GM12872 (cell line): ENCODE data around the gene C1orf53.

Experiments
- TF ChIP-seq, protein P1 (sequence below): IDR thresholded peaks from 3 replicates; pipeline ENCODE4 v1.5.1; 2011; ENCODE audit warnings: low read depth, mild to moderate bottlenecking, low read length, moderate library complexity; ENCODE audit not compliant: insufficient read depth

Gene C1orf53

DNA sequence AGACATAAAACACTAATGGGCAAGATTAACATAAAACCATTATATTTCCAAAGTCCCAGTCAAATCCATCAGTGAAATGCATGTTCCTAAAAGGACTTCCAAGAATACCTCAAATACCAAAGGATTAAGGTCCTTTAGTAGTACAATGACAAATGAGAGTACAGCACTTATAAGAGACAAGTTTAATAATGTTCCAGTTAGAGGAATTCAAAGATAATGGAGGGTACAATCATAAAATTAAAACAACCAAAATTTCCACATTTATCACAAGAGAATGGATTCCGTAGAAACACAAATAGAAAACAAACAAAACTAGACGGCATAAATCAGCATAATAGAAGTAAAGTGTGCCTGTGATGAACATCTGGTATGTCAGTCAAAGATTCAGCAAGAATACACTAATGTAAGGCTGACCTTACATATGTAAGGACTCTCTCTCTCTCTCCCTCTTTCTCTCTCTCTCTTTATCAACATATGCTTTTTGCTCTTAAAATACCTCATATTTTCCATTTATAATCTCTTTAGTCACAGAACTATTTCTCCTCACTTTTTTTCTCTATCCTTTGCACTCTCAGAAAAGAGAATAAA is 32.8 kb upstream of the C1orf53 start:
- TF ChIP-seq, protein P1, sequence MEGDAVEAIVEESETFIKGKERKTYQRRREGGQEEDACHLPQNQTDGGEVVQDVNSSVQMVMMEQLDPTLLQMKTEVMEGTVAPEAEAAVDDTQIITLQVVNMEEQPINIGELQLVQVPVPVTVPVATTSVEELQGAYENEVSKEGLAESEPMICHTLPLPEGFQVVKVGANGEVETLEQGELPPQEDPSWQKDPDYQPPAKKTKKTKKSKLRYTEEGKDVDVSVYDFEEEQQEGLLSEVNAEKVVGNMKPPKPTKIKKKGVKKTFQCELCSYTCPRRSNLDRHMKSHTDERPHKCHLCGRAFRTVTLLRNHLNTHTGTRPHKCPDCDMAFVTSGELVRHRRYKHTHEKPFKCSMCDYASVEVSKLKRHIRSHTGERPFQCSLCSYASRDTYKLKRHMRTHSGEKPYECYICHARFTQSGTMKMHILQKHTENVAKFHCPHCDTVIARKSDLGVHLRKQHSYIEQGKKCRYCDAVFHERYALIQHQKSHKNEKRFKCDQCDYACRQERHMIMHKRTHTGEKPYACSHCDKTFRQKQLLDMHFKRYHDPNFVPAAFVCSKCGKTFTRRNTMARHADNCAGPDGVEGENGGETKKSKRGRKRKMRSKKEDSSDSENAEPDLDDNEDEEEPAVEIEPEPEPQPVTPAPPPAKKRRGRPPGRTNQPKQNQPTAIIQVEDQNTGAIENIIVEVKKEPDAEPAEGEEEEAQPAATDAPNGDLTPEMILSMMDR, result no peak

DNA sequence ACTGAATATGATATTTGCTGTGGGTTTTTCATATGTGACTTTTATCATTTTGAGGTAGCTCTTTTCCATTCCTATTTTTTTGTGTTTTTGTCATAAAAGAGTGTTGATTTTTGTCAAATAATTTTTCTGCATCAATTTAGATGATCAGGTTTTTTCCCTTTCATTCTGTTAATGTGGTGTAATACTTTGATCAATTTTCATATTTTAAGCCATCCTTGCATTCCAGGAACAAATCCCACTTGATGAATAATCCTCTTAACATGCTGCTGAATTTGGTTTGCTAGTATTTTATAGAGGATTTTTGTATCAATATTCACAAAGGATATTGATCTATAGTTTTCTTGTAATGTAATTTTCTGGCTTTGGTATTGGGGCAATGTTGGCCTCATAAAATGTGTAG is 25.5 kb upstream of the C1orf53 start:
- TF ChIP-seq, protein P1, result no peak

DNA sequence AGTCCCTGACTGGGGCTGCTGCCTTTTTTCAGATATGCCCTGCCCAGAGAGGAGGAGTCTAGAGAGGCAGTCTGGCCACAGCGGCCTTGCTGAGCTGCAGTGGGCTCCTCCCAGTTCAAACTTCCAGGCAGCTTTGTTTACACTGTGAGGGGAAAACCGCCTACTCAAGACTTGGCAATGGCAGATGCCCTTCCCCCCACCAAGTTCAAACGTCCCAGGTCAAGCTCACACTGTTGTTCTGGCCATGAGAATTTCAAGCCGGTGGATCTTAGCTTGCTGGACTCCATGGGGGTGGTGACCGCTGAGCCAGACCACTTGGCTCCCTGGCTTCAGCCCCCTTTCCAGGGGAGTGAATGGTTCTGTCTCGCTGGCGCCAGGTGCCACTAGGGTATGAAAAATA is 18.3 kb upstream of the C1orf53 start:
- TF ChIP-seq, protein P1, result no peak

DNA sequence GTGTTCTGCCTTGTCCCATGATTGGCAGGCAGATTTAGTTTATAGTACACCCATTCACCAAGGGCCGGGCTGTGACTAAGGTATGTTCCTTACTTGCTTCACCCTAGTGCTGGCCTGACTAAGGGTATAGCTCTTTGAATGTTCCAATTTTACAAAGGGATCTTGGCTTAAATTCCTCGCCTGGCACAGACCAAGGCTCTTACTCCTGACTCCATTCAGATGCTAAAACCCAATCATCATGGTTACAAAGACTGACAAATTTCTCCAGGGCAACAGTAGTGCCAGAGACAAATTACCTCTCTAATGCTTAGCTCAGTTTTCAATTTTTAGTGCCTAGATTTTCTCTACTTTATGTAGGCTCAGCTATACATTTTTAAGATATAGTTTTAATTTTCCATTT is 11.5 kb upstream of the C1orf53 start:
- TF ChIP-seq, protein P1, result no peak

DNA sequence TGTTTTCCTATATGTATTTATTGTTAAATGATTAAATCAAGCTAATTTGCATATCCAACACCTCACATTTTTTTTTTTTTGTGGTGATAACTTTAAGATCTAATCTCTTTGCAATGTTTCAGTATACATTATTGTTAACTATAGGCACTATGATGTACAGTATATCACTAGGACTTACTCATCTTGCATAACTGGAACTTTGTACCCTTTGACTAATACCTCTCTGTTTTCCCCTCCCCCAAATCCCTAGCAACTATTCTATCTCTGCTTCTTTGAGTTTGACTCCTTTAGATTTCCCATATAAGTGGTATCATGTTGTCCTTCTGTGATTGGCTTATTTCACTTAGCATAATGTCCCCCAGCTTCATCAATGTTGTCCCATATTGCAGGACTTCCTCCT is 9.7 kb upstream of the C1orf53 start:
- TF ChIP-seq, protein P1, result no peak

DNA sequence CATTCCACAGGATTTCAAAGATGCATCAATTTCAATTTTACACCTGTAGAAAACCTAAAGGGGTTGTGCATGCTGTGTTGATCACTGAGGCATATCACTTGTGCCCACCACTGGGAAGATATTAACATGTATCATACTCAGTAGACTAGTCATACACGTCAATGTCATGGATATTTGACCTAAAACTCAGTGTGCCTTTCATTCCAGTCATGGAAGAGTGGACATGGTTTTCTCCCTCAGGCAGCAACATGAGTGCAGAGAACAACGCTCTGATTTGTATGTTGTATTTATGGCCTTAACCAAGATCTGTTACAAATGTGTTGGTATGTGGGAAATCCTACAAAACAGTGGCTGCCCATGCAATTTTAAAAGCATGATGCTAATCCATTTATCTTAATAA is 6.1 kb upstream of the C1orf53 start:
- TF ChIP-seq, protein P1, result no peak

DNA sequence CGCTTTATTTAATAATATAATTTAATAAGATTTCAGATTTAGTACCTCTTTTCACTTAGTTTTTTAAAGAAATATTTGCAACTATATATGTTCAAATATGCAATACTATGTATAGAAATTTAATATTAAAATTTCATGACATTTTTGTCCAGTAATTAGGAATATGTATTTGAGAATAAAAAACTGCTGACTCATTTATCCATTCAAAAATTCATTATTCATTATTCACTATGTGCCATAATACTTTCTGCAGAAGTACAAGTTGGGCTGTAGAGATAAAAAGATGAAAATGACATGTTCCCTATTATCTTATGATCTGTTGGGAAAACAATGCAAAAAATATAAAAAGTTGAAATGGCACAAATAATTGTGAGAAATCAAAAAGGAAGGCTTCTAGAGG is 3.4 kb upstream of the C1orf53 start:
- TF ChIP-seq, protein P1, result no peak

DNA sequence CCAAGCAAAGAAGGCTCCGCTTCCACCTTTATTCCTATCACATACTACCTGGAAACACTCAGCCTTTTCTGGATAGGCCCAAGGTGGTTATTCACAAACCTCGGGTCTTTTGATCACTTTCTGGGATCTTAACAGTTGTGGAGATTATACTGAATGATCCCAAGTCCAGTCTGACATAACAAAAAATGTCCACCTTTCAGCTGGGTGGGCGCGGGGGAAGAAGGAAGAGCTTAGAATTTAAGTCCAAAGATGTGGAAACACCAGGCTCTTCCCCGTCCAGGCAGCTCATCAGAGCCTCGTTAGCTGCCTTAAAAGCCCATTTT is 338 bp upstream of the C1orf53 start:
- TF ChIP-seq, protein P1, result no peak
